Caco-2 (cell line): Measurements from ENCODE around the gene GLCCI1. TPM values are rescaled to one million over a fixed set of nuclear protein-coding genes. Genes with fewer than 3 reads are reported as not detected.

Experiments used
- BruUV-seq: library from RNA; stranded (reverse); fragments of 400-500 nt; replicated peaks from 2 replicates; lab custom pipeline; 2021; lab: Mats Ljungman, UMichigan
- CTCF ChIA-PET: fragments of 300-600 bp; sonication (Branson Sonifier 250); formaldehyde crosslinking; loops from one replicate; lab custom pipeline; 2022; ENCODE audit warnings: antibody characterized with exemption; lab: Charles Lee
- POLR2A ChIA-PET: fragments of 300-600 bp; sonication (Branson Sonifier 250); formaldehyde crosslinking; loops from one replicate; lab custom pipeline; 2022; ENCODE audit warnings: antibody characterized with exemption; lab: Charles Lee
- DNase-seq, 2 experiments: peaks; one replicate each; pipeline versions ENCODE4 v3.0.0 to v3.0.0-alpha.2; 2020 to 2022
- H3K27me3 ChIP-seq: replicated peaks from 2 replicates; pipeline ENCODE4 v1.6.0; 2011; ENCODE audit warnings: low read length; ENCODE audit not compliant: control insufficient read depth, insufficient read depth
- H3K36me3 ChIP-seq: 2 replicates; pipeline ENCODE4 v1.5.1; 2011; ENCODE audit warnings: low read length; ENCODE audit not compliant: control insufficient read depth, insufficient read depth
- H3K4me1 ChIP-seq: fragments of 250-450 bp; sonication (Bioruptor Pico); 2 replicates; pipeline ENCODE4 v1.5.1; 2020; ENCODE audit warnings: mild to moderate bottlenecking
- H3K4me3 ChIP-seq: 2 replicates; pipeline ENCODE4 v1.5.1; 2011; ENCODE audit warnings: low read depth, mild to moderate bottlenecking, control low read depth, low read length
- H3K9me3 ChIP-seq: fragments of 250-450 bp; sonication (Bioruptor Pico); 2 replicates; pipeline ENCODE4 v1.5.1; 2020; ENCODE audit warnings: mild to moderate bottlenecking, moderate library complexity
- H3K27ac Mint-ChIP-seq: one replicate; pipeline ENCODE4 v1.8.0; 2022; ENCODE audit warnings: mixed read lengths; ENCODE audit not compliant: unreplicated experiment
- H3K27me3 Mint-ChIP-seq: one replicate; pipeline ENCODE4 v1.8.0; 2022; ENCODE audit warnings: mixed read lengths; ENCODE audit not compliant: insufficient read depth, unreplicated experiment
- H3K36me3 Mint-ChIP-seq: one replicate; pipeline ENCODE4 v1.8.0; 2022; ENCODE audit warnings: mild to moderate bottlenecking, mixed read lengths; ENCODE audit not compliant: insufficient read depth, unreplicated experiment
- H3K4me1 Mint-ChIP-seq: one replicate; pipeline ENCODE4 v1.8.0; 2022; ENCODE audit warnings: low read depth, mixed read lengths; ENCODE audit not compliant: unreplicated experiment
- H3K4me3 Mint-ChIP-seq: one replicate; pipeline ENCODE4 v1.8.0; 2022; ENCODE audit warnings: mild to moderate bottlenecking, moderate library complexity, mixed read lengths; ENCODE audit not compliant: unreplicated experiment
- H3K9me3 Mint-ChIP-seq: one replicate; pipeline ENCODE4 v1.8.0; 2022; ENCODE audit warnings: mixed read lengths; ENCODE audit not compliant: unreplicated experiment
- CTCF ChIP-seq, 2 experiments: fragments of 200-600 bp in 1 of 2; IDR thresholded peaks; 1 replicate in 1 of 2; 2 replicates in 1 of 2; pipeline versions ENCODE4 v1.5.1 to v1.8.0; 2011 to 2022; ENCODE audit warnings: antibody characterized with exemption in 1 of 2, control low read depth in 1 of 2, inconsistent platforms in 1 of 2, low read depth in 1 of 2, low read length in 1 of 2, mild to moderate bottlenecking in 1 of 2, moderate library complexity in 1 of 2; ENCODE audit not compliant: insufficient read depth in 1 of 2, severe bottlenecking in 1 of 2, unreplicated experiment in 1 of 2
- intact Hi-C: fragments of 100-400 bp; cut with micrococcal nuclease; formaldehyde crosslinking; loops from one replicate; pipeline ENCODE4 v1.10.0; 2022; ENCODE audit not compliant: unreplicated experiment
- total RNA-seq: library from RNA; stranded (reverse); gene quantifications from 2 replicates; pipeline ENCODE4 v1.2.3, GENCODE V29; 2022

Gene GLCCI1
- total RNA-seq, 1 experiment from 2014 or later, result 18.8 TPM

- H3K27ac Mint-ChIP-seq, result no peak overlapping the region
- Histone ChIP-seq H3K9me3 (no peaks in the 10 kb centered on the region), H3K36me3 (no peaks in the 10 kb centered on the region), H3K27me3 (no peaks in the 10 kb centered on the region), H3K4me1 (peaks cover 25% of the 10 kb centered on the region), H3K4me3 (no peak overlapping the region)
- no peak for TF ChIP-seq CTCF (IDR thresholded peaks at IDR 0.05; ENCODE audit: insufficient read depth in 1 of 2, low read depth in 1 of 2, low read length in 1 of 2, severe bottlenecking in 1 of 2, unreplicated experiment in 1 of 2)
- H3K9me3 Mint-ChIP-seq, result peaks cover 9% of the 10 kb centered on the region
- peaks cover 12% of the 10 kb centered on the region for H3K4me1 Mint-ChIP-seq
- no peak overlapping the region for H3K4me3 Mint-ChIP-seq
- ChIA-PET CTCF (no interaction called here), POLR2A (no interaction called here)
- H3K36me3 Mint-ChIP-seq, result no peaks in the 10 kb centered on the region
- no TSS peak for BruUV-seq
- DNase-seq, result no peak
- no peaks in the 10 kb centered on the region for H3K27me3 Mint-ChIP-seq
- intact Hi-C loops, result no loop called here
Measured at GRCh38 chr7:7946486-7946885, 22.1 kb upstream of the GLCCI1 start.

GRCh38 chr7:7948232-7948631 is 20.4 kb upstream of the GLCCI1 start:
- CTCF ChIA-PET, result no interaction called here
- Mint-ChIP-seq H3K27me3 (no peaks in the 10 kb centered on the region), H3K4me1 (peaks cover 5% of the 10 kb centered on the region)

GRCh38 chr7:7953806-7954205 is 14.8 kb upstream of the GLCCI1 start:
- Mint-ChIP-seq H3K4me3 (no peak overlapping the region), H3K9me3 (peaks cover 9% of the 10 kb centered on the region), H3K27ac (no peak overlapping the region), H3K27me3 (no peaks in the 10 kb centered on the region), H3K36me3 (no peaks in the 10 kb centered on the region), H3K4me1 (peaks cover 13% of the 10 kb centered on the region)
- no peak overlapping the region for H3K4me3 ChIP-seq
- H3K9me3 ChIP-seq, result no peaks in the 10 kb centered on the region
- ChIA-PET CTCF (interaction anchor here (0.6 kb wide), 1 partner anchor 12 kb away, joined by 4 read pairs; no protein-coding TSS in a partner anchor), POLR2A (no interaction called here)
- no TSS peak for BruUV-seq
- H3K36me3 ChIP-seq, result no peaks in the 10 kb centered on the region
- DNase-seq, result no peak
- intact Hi-C loops, result no loop called here
- no peak for TF ChIP-seq CTCF (IDR thresholded peaks at IDR 0.05; ENCODE audit: insufficient read depth in 1 of 2, low read depth in 1 of 2, low read length in 1 of 2, severe bottlenecking in 1 of 2, unreplicated experiment in 1 of 2)
- H3K4me1 ChIP-seq, result peaks cover 32% of the 10 kb centered on the region
- no peaks in the 10 kb centered on the region for H3K27me3 ChIP-seq

More at GRCh38 chr7:7948232-7948631, 20.4 kb upstream of the GLCCI1 start:
- H3K27ac Mint-ChIP-seq, result no peak overlapping the region
- H3K9me3 Mint-ChIP-seq, result peaks cover 9% of the 10 kb centered on the region
- Histone ChIP-seq H3K9me3 (no peaks in the 10 kb centered on the region), H3K4me1 (peaks cover 25% of the 10 kb centered on the region), H3K27me3 (no peaks in the 10 kb centered on the region), H3K4me3 (no peak overlapping the region), H3K36me3 (no peaks in the 10 kb centered on the region)
- H3K36me3 Mint-ChIP-seq, result no peaks in the 10 kb centered on the region
- no peak overlapping the region for H3K4me3 Mint-ChIP-seq
- no peak for TF ChIP-seq CTCF (IDR thresholded peaks at IDR 0.05; ENCODE audit: insufficient read depth in 1 of 2, low read depth in 1 of 2, low read length in 1 of 2, severe bottlenecking in 1 of 2, unreplicated experiment in 1 of 2)
- intact Hi-C loops, result no loop called here
- no TSS peak for BruUV-seq
- DNase-seq, result no peak
- POLR2A ChIA-PET, result no interaction called here
